ENCODE measurements around the gene TARM1.

TARM1 gene

DNA sequence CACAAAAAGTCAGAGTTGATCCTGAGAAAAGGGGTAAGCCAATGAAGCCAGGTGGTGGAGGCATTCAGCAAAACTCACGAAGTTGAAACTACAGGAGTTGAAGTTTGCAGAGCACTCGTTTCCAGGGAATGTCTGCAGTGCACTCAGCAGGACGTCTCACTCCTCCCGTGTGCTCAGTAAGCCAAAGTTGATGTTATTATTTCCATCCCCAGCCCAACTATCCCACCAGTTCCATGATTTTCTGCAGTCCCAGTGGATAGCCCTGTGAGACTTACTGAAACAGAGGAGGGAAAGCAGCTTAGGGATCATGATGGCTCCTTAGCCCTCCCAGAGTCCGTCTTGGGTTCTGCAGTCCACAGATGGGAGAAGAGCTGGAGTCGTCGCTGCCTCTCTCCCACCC lies at the start of gene TARM1:
Gene TARM1, minus strand, starts transcription at position 334 of the 400 bp plus-strand sequence. Its CDS starts 25 bp downstream, at position 309.
- H3K4me3 ChIP-seq (ENCODE audit: low read length), result no peak within 1 kb of the TSS
- TF ChIP-seq, protein P1, sequence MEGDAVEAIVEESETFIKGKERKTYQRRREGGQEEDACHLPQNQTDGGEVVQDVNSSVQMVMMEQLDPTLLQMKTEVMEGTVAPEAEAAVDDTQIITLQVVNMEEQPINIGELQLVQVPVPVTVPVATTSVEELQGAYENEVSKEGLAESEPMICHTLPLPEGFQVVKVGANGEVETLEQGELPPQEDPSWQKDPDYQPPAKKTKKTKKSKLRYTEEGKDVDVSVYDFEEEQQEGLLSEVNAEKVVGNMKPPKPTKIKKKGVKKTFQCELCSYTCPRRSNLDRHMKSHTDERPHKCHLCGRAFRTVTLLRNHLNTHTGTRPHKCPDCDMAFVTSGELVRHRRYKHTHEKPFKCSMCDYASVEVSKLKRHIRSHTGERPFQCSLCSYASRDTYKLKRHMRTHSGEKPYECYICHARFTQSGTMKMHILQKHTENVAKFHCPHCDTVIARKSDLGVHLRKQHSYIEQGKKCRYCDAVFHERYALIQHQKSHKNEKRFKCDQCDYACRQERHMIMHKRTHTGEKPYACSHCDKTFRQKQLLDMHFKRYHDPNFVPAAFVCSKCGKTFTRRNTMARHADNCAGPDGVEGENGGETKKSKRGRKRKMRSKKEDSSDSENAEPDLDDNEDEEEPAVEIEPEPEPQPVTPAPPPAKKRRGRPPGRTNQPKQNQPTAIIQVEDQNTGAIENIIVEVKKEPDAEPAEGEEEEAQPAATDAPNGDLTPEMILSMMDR (conservative IDR thresholded peaks at IDR 0.05; ENCODE audit: low read length), result no peak
- DNase-seq (ENCODE audit: low read depth), result no peak

GRCh38 chr19:54129617-54129996 lies 48.4 kb upstream of the TARM1 start:
- no peak for DNase-seq (ENCODE audit: low read depth)
- no peak overlapping the region for H3K4me3 ChIP-seq (ENCODE audit: low read length)
- TF ChIP-seq, protein P1 (conservative IDR thresholded peaks at IDR 0.05; ENCODE audit: low read length), result no peak

DNA sequence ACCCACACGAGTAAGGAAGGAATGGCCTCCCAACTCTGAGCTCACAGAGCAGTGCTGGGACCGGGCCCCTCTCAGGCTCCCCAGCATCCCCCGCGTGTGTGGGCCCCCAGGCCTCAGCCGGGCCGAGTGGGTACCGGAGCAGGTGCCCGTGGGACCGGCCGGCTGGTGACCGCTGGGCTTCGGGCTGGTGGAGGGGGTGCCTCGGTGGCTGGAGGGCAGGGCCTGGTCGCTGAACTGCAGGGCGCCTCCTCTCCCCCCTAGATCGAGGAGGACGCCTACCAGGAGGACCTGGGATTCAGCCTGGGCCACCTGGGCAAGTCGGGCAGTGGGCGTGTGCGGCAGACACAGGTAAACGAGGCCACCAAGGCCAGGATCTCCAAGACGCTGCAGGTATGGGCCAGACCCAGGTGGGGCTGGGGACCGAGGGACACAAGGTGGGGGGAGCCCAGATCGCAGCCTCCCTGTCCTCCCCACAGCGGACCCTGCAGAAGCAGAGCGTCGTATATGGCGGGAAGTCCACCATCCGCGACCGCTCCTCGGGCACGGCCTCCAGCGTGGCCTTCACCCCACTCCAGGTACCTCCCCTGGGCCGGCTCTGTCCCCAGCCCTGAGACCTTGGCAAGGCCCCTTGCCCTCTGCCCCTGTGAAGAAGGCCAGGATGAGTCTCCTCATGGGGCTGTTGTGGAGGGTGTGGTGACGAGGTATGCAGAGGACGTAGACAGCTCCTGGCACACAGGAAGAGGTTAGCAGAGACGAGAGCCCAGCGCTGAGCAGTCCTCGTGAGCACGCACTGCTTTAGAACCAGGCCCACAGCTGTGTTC lies 47.8 kb upstream of the TARM1 start:
- no peak overlapping the region for H3K4me3 ChIP-seq (ENCODE audit: low read length)
- TF ChIP-seq, protein P1 (conservative IDR thresholded peaks at IDR 0.05; ENCODE audit: low read length), result no peak
- DNase-seq (ENCODE audit: low read depth), result no peak

GRCh38 chr19:54128441-54128725 lies 47.2 kb upstream of the TARM1 start:
- TF ChIP-seq, protein P1 (conservative IDR thresholded peaks at IDR 0.05; ENCODE audit: low read length), result no peak
- DNase-seq (ENCODE audit: low read depth), result no peak
- H3K4me3 ChIP-seq (ENCODE audit: low read length), result no peak overlapping the region

DNA sequence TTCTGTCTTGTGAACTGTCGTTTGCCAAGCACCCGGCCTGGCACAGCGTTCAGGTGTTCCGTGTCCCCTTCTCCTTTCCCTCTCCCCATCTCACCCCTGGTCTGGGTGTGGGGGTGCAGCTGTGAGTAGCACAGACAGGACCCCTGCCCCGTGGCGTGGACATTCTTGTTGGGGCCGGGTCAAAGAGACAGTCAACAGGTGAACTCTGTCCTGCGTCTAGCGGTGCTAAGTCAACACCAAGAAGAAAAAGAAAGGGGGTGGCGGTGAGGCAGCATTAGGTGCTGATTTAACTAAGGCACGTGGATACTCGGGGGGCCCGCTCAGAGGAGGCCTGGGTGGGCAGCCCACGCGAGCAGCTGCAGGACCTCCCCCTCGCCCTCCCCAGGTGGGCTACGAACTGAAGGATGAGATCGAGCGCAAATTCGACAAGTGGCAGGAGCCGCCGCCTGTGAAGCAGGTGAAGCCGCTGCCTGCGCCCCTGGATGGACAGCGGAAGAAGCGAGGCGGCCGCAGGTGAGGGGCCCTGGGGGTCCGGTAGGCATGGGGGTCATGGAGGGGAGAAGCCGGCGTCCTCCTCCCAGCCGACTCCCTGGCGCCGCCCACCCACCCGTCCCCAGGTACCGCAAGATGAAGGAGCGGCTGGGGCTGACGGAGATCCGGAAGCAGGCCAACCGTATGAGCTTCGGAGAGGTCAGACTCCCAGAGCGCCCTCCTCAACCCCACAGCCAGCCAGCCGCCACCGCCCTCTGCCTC lies 46.7 kb upstream of the TARM1 start:
- H3K4me3 ChIP-seq (ENCODE audit: low read length), result no peak overlapping the region
- TF ChIP-seq, protein P1 (conservative IDR thresholded peaks at IDR 0.05; ENCODE audit: low read length), result no peak
- DNase-seq (ENCODE audit: low read depth), result no peak

DNA sequence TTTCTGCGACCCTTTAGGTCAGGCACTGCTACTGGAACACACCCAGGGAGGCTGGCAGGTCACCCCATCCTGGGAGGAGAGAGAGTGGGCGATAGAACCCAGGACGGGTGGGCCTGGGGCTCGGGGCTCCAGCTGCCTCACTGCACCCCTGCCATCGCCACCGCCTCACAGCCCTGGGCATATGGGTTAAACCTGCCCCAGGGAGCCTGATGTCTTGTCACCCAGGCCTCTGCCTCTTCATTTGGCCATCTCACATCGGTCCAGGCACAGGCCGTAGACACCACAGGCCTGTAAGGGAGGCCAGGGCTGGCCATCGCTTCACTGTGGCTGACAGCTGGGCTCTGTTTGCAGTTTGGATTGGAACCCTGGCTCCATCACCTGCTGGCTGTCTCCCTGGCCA lies 44.5 kb upstream of the TARM1 start:
- no peak overlapping the region for H3K4me3 ChIP-seq (ENCODE audit: low read length)
- DNase-seq (ENCODE audit: low read depth), result no peak
- TF ChIP-seq, protein P1 (conservative IDR thresholded peaks at IDR 0.05; ENCODE audit: low read length), result no peak

DNA sequence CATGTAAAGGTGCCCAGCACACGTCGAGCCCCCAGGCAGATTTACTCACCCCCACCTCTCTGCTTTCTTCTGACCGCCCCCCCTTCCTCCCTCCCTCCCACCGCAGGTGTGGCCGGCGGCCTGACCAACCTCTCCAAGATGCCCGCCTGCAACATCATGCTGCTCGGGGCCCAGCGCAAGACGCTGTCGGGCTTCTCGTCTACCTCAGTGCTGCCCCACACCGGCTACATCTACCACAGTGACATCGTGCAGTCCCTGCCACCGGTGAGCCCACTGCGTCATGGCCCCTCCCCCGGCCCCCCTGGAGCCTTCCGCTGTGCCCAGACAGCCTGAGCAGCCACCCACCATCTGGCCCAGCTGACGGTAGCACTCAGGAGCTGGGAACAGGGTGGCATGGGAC lies 43.2 kb upstream of the TARM1 start:
- no peak overlapping the region for H3K4me3 ChIP-seq (ENCODE audit: low read length)
- TF ChIP-seq, protein P1 (conservative IDR thresholded peaks at IDR 0.05; ENCODE audit: low read length), result no peak
- DNase-seq (ENCODE audit: low read depth), result no peak
